IPS-NIHi7 (cell line): ENCODE data around the gene TMUB1.

Source experiments
- DNase-seq: peaks from one replicate; pipeline ENCODE4 v3.0.0; 2012; ENCODE audit warnings: mixed read lengths; ENCODE audit errors: extremely low spot score

Gene TMUB1

DNA sequence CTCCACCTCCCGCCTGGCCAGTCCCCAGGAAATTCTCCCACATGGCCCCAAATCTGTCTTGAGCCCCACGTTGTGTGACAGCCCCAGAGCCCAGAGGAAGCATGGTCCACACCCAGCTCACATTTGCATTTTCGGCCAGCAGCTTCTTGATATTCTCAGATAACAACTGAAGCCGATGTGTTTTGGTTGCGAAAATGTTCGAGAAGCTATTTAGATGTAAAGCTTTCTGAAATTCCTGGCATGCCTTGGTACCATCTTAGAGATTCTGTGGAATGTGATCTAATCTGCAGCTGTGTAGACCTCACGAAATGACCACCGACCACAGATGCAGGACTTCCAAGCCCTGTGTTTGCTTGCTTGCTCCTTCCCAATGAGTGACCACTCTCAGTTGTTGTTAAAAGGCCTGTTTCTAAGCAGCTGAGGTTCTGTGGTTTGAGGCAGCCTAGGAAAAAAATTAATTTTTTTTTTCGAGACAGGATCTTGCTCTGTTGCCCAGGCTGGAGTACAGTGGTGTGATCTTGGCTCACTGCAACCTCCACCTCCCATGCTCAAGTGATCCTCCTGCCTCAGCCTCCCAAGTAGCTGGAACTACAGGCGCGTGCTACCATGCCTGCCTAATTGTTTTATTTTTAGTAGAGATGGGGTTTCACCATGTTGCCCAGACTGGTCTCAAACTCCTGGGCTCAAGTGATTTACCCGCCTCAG is 15.1 kb downstream of the TMUB1 start:
- no peak for DNase-seq

- DNase-seq = no peak
These were observed 16.9 kb downstream of the TMUB1 start for GRCh38 chr7:151066273-151066974.

- DNase-seq = no peak
These were observed 17.8 kb downstream of the TMUB1 start for GRCh38 chr7:151065516-151065915.

DNA sequence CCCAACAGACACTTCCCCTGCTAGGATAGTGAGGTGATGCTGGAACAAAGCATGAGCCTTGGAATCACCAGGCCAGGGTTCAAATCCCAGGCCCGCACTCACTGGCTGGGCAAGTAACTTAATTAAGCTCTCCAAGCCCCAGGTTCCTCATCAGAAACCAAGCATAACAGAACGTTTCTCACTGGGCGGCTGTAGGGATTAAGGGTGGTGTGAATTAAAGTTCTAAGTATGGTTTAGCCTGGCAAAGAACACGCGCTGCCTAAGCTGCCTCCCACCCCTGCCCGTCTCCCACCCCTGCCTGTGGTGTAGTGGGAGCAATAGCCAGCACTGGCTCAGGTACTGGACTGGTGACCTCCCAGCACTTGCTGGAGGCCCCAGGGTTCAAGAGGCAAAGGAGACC is 18.3 kb downstream of the TMUB1 start:
- DNase-seq = no peak

DNA sequence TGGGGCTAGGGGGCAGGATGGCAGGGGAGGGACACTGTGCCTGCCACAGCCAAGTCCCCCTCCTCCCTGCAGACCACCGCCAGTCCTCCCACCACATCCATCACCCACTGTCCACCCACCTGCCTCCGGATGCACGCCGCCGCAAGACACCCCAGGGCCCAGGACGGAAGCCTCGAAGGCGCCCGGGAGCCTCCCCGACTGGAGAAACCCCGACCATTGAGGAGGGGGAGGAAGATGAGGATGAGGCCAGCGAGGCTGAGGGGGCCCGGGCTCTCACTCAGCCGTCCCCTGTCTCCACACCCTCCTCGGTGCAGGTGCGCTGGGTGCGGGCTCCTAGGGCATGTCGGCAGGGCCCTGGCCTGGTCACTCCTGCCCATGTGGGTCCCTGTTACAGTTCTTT is 18.8 kb downstream of the TMUB1 start:
- no peak for DNase-seq

DNA sequence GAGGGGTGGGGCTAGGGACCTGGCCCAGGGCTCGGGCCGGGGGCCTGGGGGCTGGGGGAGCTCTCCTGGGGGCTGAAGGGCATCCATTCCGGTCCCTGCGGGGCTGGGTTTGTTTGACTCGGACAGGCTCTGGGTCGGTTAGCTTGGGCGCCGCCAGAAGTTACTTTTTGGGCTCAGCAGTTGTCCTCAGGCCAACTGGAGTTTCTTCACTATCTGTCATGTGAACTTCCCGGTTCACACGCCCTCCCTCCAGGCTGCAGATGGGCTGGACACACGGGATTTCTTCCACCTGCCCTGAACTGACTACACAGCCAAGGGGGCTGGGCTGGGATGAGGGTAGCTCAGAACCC is 20.1 kb downstream of the TMUB1 start:
- DNase-seq = no peak

GRCh38 chr7:151062399-151063211 is 20.7 kb downstream of the TMUB1 start:
- peak; percentile 91 for DNase-seq

GRCh38 chr7:151062111-151062398 is 21.2 kb downstream of the TMUB1 start:
- DNase-seq = no peak

GRCh38 chr7:151061213-151062110 is 21.8 kb downstream of the TMUB1 start:
- no peak for DNase-seq

- DNase-seq = no peak
These were observed 22.7 kb downstream of the TMUB1 start for GRCh38 chr7:151060416-151061212.

DNA sequence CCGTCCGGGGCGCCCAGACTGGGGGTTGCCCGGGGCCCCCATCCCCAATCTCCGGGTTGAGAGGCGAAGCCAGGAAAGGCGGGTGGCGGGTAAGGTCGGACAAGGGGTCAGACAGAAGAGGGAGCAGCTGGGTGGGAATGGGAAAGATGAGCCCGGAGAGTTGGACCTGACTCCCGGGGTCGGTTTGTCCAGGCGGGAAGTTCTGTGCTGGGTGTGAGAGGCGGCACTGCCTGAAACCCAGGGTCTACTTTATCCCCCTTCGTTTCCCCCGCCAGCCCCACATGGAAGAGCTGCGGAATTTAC is 23.2 kb downstream of the TMUB1 start:
- no peak for DNase-seq

- peak; percentile 80 for DNase-seq
These were observed 23.8 kb downstream of the TMUB1 start, which contains the start of gene SLC4A2 for GRCh38 chr7:151059367-151060112. Gene SLC4A2, plus strand, starts transcription at chr7:151059589. Its CDS starts 2,399 bp downstream, at chr7:151061988.

DNA sequence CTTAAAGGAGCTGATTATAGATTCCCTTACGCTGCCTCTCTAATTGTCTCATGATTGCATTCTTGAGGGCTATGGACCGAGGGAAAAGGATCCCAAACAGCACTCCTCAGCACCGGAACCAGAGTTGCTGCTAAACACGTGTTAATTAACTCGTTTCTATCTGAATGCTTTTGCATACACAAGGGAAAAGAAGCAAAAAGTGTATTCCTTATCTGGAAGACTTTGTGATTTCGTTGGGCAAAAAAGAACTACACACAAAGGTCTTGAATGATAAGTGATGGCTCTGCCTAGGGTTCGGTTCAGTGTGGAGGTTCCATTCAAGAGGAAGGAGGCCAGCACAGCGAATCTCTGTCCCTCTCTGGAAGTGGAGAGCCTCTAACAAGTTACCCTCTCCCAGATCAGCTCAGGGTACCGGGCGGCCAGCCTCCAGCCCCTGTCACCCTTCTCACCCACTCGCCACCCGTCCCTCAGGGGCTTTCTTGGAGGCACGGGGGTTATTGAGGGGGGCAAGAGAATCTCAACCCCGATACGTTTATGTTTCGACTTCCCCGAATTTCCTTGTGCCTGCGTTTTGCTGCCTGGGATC is 24.4 kb downstream of the TMUB1 start:
- no peak for DNase-seq

GRCh38 chr7:151057989-151058780 is 25.1 kb downstream of the TMUB1 start:
- peak; percentile 97 for DNase-seq

- DNase-seq = peak; percentile 64
These were observed 25.7 kb downstream of the TMUB1 start, which contains the start of gene CDK5 for GRCh38 chr7:151057506-151057988. Gene CDK5, minus strand, starts transcription at chr7:151057897. Its CDS starts 49 bp downstream, at chr7:151057848.

- peak; percentile 63 for DNase-seq
These were observed 26.4 kb downstream of the TMUB1 start for GRCh38 chr7:151056666-151057505.

DNA sequence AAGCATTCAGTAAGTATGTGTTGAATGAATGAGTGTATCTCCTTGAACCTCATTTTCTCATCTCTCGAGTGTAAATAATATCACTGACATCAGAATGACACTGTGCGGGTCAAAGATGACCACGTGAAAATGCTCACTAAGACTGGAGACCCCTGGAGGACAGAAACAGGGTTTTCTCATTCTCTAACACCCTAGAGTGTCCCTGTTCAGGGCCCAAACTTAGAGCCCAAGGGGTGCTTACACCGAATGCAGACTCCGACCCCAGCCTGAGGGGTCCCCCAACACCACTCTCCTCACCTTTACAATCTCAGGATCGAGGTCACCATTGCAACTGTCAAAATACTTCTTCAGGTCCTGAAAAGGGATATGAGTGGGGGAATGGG is 27.0 kb downstream of the TMUB1 start:
- no peak for DNase-seq

GRCh38 chr7:151053751-151054150 is 29.5 kb downstream of the TMUB1 start:
- no peak for DNase-seq
